Activated B cell treated with CpG ODN at 0.5 μM for 24 hours (primary cell): Measurements from ENCODE around the gene HOXB5. TPM values are rescaled to one million over a fixed set of nuclear protein-coding genes. Genes with fewer than 3 reads are reported as not detected.

Source experiments
- ATAC-seq: fragments of 200-7000 bp; cut with Tn5 transposase; one replicate; pipeline ENCODE4 v1.10.0; 2021; ENCODE audit warnings: low read depth, mild to moderate bottlenecking, moderate library complexity
- CTCF ChIA-PET: fragments of 350-600 bp; sonication (Branson Sonifier 250); formaldehyde crosslinking; loops from one replicate; lab custom pipeline; 2021; ENCODE audit warnings: antibody characterized with exemption; lab: Charles Lee
- POLR2A ChIA-PET: fragments of 350-600 bp; sonication (Branson Sonifier 250); formaldehyde crosslinking; loops from one replicate; lab custom pipeline; 2021; ENCODE audit warnings: antibody characterized with exemption; lab: Charles Lee
- DNase-seq: peaks from one replicate; pipeline ENCODE4 v3.0.0; 2022
- H3K27ac Mint-ChIP-seq: one replicate; pipeline ENCODE4 v1.8.0; 2020; ENCODE audit warnings: mixed read lengths
- H3K27me3 Mint-ChIP-seq: one replicate; pipeline ENCODE4 v1.8.0; 2021; ENCODE audit warnings: mixed read lengths
- H3K36me3 Mint-ChIP-seq: one replicate; pipeline ENCODE4 v1.8.0; 2021; ENCODE audit warnings: low read depth, mixed read lengths
- H3K4me1 Mint-ChIP-seq: one replicate; pipeline ENCODE4 v1.8.0; 2021; ENCODE audit warnings: mixed read lengths
- H3K4me3 Mint-ChIP-seq: one replicate; pipeline ENCODE4 v1.8.0; 2020; ENCODE audit warnings: mild to moderate bottlenecking, mixed read lengths
- H3K9me3 Mint-ChIP-seq: one replicate; pipeline ENCODE4 v1.8.0; 2020; ENCODE audit warnings: mixed read lengths
- CTCF ChIP-seq: fragments of 200-600 bp; IDR thresholded peaks from one replicate; pipeline ENCODE4 v1.8.0; 2022; ENCODE audit warnings: antibody characterized with exemption, mild to moderate bottlenecking
- intact Hi-C: fragments of 100-400 bp; cut with micrococcal nuclease; formaldehyde crosslinking; loops from one replicate; pipeline ENCODE4 v1.15.1; 2024
- total RNA-seq: library from RNA; stranded (reverse); gene quantifications from 2 replicates; pipeline ENCODE4 v1.2.3, GENCODE V29; 2022

The HOXB5 gene
- total RNA-seq, 1 donor from 2014 or later = not detected

DNA sequence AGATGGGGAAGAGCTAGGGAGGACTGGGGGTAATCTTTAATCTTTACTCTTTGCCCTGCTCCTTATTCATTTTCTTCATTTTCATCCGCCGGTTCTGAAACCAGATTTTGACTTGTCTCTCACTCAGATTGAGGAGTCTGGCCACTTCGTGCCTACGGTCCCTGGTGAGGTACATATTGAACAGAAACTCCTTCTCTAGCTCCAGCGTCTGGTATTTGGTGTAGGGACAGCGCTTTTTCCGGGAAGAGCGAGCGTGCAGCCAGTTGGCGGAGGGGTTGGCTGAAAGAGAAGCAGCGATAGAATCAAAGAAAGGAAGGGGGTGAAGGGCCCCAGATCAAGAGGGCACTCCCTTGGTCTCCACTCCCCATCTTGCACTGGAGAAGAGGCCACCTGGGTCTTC lies 29.3 kb upstream of the HOXB5 start:
- TF ChIP-seq CTCF = no peak
- ChIA-PET POLR2A (interaction anchor here (0.6 kb wide), 2 partner anchors 526 to 1544 kb away, joined by 3 read pairs; no protein-coding TSS in a partner anchor), CTCF (interaction anchor here (1.3 to 2.4 kb wide), 3 partner anchors 10 to 21 kb away, joined by 3 to 9 read pairs (median 3); no protein-coding TSS in a partner anchor)
- intact Hi-C loops = no loop called here
- Mint-ChIP-seq H3K36me3 (no peaks in the 10 kb centered on the region), H3K27ac (no peak overlapping the region), H3K9me3 (no peaks in the 10 kb centered on the region), H3K4me1 (peaks cover 26% of the 10 kb centered on the region), H3K27me3 (peaks cover 66% of the 10 kb centered on the region), H3K4me3 (no peak overlapping the region)
- DNase-seq (no peak), ATAC-seq (no peak)

GRCh38 chr17:48621410-48622392 lies 28.1 kb upstream of the HOXB5 start:
- ChIA-PET CTCF (interaction anchor here (1.3 to 4.0 kb wide), 6 partner anchors 11 to 271 kb away, joined by 3 to 16 read pairs (median 3); no protein-coding TSS in a partner anchor), POLR2A (no interaction called here)
- no peak overlapping the region for H3K4me3 Mint-ChIP-seq
- DNase-seq = no peak
- H3K9me3 Mint-ChIP-seq = no peaks in the 10 kb centered on the region
- intact Hi-C loops = no loop called here
- H3K36me3 Mint-ChIP-seq = no peaks in the 10 kb centered on the region
- no peak for ATAC-seq
- H3K27me3 Mint-ChIP-seq = peaks cover 67% of the 10 kb centered on the region
- H3K4me1 Mint-ChIP-seq = peaks cover 26% of the 10 kb centered on the region
- H3K27ac Mint-ChIP-seq = no peak overlapping the region
- no peak for TF ChIP-seq CTCF

DNA sequence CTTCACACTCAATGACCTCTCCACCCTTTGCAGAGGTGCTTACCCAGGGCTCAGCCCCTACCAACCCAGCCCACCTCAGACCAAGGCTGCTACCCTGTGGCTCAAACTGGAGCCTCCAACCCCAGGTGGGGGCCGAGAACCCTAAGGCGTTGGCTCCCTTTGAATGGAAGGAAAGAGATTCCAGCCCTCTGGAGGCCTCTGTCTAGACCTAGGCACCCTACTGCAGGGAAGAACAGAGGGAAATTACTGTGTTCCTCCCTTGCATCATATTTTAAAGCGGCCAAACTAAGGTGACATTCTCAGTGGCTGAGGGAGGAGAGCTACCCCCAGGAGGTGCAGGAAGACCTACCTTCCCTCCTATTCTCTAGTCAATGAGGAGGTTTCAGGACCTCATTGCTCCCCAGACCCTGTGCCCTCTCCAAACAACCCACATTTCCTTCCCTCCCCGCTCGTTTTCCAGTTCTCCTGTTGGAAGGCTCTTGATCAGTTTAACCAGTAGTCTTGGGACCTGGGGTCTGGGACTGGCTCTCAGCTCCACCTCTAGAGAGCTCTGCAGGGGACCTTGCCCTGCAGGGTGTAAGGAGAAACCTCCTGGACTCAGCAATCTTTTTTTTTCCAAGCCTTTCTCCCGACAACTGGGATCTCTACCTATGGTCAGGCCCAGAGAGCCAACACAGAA lies 27.0 kb upstream of the HOXB5 start:
- ChIA-PET CTCF (interaction anchor here (1.4 to 4.0 kb wide), 5 partner anchors 11 to 312 kb away, joined by 3 to 29 read pairs (median 16); partner anchors contain the start of gene HOXB5), POLR2A (no interaction called here)
- H3K27me3 Mint-ChIP-seq = peaks cover 76% of the 10 kb centered on the region
- H3K4me1 Mint-ChIP-seq = peaks cover 18% of the 10 kb centered on the region
- H3K9me3 Mint-ChIP-seq = no peaks in the 10 kb centered on the region
- H3K4me3 Mint-ChIP-seq = no peak overlapping the region
- ATAC-seq = no peak
- no peak overlapping the region for H3K27ac Mint-ChIP-seq
- H3K36me3 Mint-ChIP-seq = no peaks in the 10 kb centered on the region
- no peak for TF ChIP-seq CTCF
- no peak for DNase-seq
- intact Hi-C loops = no loop called here

- Mint-ChIP-seq H3K27me3 (peaks cover 79% of the 10 kb centered on the region), H3K27ac (no peak overlapping the region), H3K4me3 (no peak overlapping the region), H3K9me3 (no peaks in the 10 kb centered on the region), H3K4me1 (peaks cover 17% of the 10 kb centered on the region), H3K36me3 (no peaks in the 10 kb centered on the region)
- ChIA-PET POLR2A (no interaction called here), CTCF (interaction anchor here (1.2 to 4.0 kb wide), 4 partner anchors 11 to 593 kb away, joined by 3 to 29 read pairs (median 16); partner anchors contain the start of gene HOXB5)
- DNase-seq = no peak
- intact Hi-C loops = loop anchor here (2.0 to 10.0 kb wide), 3 partner anchors 375 to 775 kb away; partner anchors contain the start of genes IGF2BP1 and SCRN2
- ATAC-seq = no peak
- no peak for TF ChIP-seq CTCF
Measured at GRCh38 chr17:48619826-48620449, 26.4 kb upstream of the HOXB5 start.
